Endothelial cell of umbilical vein (primary cell): ENCODE measurements around the gene DNAJB12. TPM values are rescaled to one million over a fixed set of nuclear protein-coding genes. Genes with fewer than 3 reads are reported as not detected.

Experiments used
- BruUV-seq: library from RNA; stranded (reverse); fragments of 400-500 nt; replicated peaks from 2 replicates; lab custom pipeline; 2021; lab: Mats Ljungman, UMichigan
- CTCF ChIA-PET: fragments of 300-600, 350-600 bp; sonication (Branson Sonifier 250); formaldehyde crosslinking; loops from one replicate; lab custom pipeline; 2021; ENCODE audit warnings: antibody characterized with exemption, inconsistent platforms; lab: Charles Lee
- POLR2A ChIA-PET: fragments of 300-600, 350-600 bp; sonication (Branson Sonifier 250); formaldehyde crosslinking; loops from one replicate; lab custom pipeline; 2021; ENCODE audit warnings: antibody characterized with exemption, inconsistent platforms; lab: Charles Lee
- DNase-seq: peaks from one replicate; pipeline ENCODE4 v3.0.0-alpha.2; 2011; ENCODE audit warnings: low read depth, low spot score
- FAIRE-seq: peaks from 2 replicates; lab custom pipeline; 2011; peaks lifted over from hg19 to GRCh38; lab: Jason Lieb, UNC
- H2AFZ ChIP-seq: 2 replicates; pipeline ENCODE4 v1.6.0; 2012; ENCODE audit warnings: low read depth, low read length, control low read depth, inconsistent platforms
- H3K27ac ChIP-seq: 2 replicates; pipeline ENCODE4 v1.5.1; 2011; ENCODE audit warnings: low read depth, mild to moderate bottlenecking, control low read depth, low read length, moderate library complexity; ENCODE audit not compliant: insufficient read depth
- H3K27me3 ChIP-seq, 2 experiments: 2 replicates each; pipeline versions ENCODE4 v1.6.0 to v1.6.1; 2011; ENCODE audit warnings: low read length in 2 of 2, mixed read lengths in 1 of 2; ENCODE audit not compliant: control insufficient read depth in 2 of 2, insufficient read depth in 2 of 2
- H3K36me3 ChIP-seq, 2 experiments: 2 replicates in 1 of 2; 3 replicates in 1 of 2; pipeline ENCODE4 v1.5.1; 2011; ENCODE audit warnings: low read length in 2 of 2, mild to moderate bottlenecking in 1 of 2, moderate library complexity in 1 of 2; ENCODE audit not compliant: control insufficient read depth in 2 of 2, insufficient read depth in 2 of 2; ENCODE audit errors: extremely low read depth in 1 of 2
- H3K4me1 ChIP-seq: 3 replicates; pipeline ENCODE4 v1.5.1; 2011; ENCODE audit warnings: mild to moderate bottlenecking, low read length; ENCODE audit not compliant: control insufficient read depth, insufficient read depth; ENCODE audit errors: extremely low read depth
- H3K4me2 ChIP-seq: 2 replicates; pipeline ENCODE4 v1.6.1; 2011; ENCODE audit warnings: low read length, control low read depth, mixed read lengths; ENCODE audit not compliant: insufficient read depth
- H3K4me3 ChIP-seq, 3 experiments: fragments of 200-600 bp in 1 of 3; sonication (generic), shearing (Covaris generic) in 1 of 3; replicated peaks in 1 of 3; 2 replicates each; pipeline ENCODE4 v1.5.1; 2011 to 2016; ENCODE audit warnings: control low read depth in 3 of 3, low read length in 3 of 3, mild to moderate bottlenecking in 2 of 3, inconsistent platforms in 1 of 3, low read depth in 1 of 3, moderate library complexity in 1 of 3; ENCODE audit not compliant: insufficient read depth in 1 of 3
- H3K79me2 ChIP-seq: 2 replicates; pipeline ENCODE4 v1.6.0; 2012; ENCODE audit warnings: low read length, inconsistent platforms; ENCODE audit not compliant: control insufficient read depth, insufficient read depth
- H3K9ac ChIP-seq: replicated peaks from 2 replicates; pipeline ENCODE3; 2011; ENCODE audit warnings: low read length, control low read depth; ENCODE audit not compliant: insufficient read depth; ENCODE audit errors: extremely low read depth
- H3K9me1 ChIP-seq: replicated peaks from 3 replicates; pipeline ENCODE4 v1.6.0; 2011; ENCODE audit warnings: mild to moderate bottlenecking, low read length; ENCODE audit not compliant: control insufficient read depth, insufficient read depth; ENCODE audit errors: extremely low read depth
- H3K9me3 ChIP-seq: replicated peaks from 2 replicates; pipeline ENCODE4 v1.5.1; 2012; ENCODE audit warnings: low read length, inconsistent platforms; ENCODE audit not compliant: control insufficient read depth, insufficient read depth
- H4K20me1 ChIP-seq: replicated peaks from 2 replicates; pipeline ENCODE3; 2011; ENCODE audit warnings: mild to moderate bottlenecking, low read length; ENCODE audit not compliant: control insufficient read depth, insufficient read depth; ENCODE audit errors: extremely low read depth
- FOS ChIP-seq: IDR thresholded peaks from 2 replicates; pipeline ENCODE4 v1.6.1; 2011; ENCODE audit warnings: mild to moderate bottlenecking, low read length, moderate library complexity, borderline replicate concordance; ENCODE audit not compliant: insufficient read depth
- JUN ChIP-seq: IDR thresholded peaks from 2 replicates; pipeline ENCODE4 v1.6.1; 2011; ENCODE audit warnings: borderline replicate concordance, low read depth; ENCODE audit not compliant: insufficient read length, insufficient read depth
- POLR2AphosphoS5 ChIP-seq: IDR thresholded peaks from 2 replicates; pipeline ENCODE4 v1.6.1; 2012; ENCODE audit warnings: low read depth, mild to moderate bottlenecking, control low read depth, low read length, moderate library complexity; ENCODE audit not compliant: insufficient read depth
- dilution Hi-C: fragments of 300-500 bp; cut with MboI; formaldehyde crosslinking; loops from one replicate; pipeline ENCODE4 v1.15.0; 2019; ENCODE audit warnings: low sequenced_read_pairs; ENCODE audit not compliant: extremely low pct_ligation_motif_present
- intact Hi-C: fragments of 100-400 bp; cut with micrococcal nuclease; formaldehyde crosslinking; loops from one replicate; pipeline ENCODE4 v1.10.0; 2022
- polyA plus RNA-seq, 4 experiments: library from polyadenylated mRNA; depleted of rRNA in 3 of 4; stranded (reverse) in 3 of 4; unstranded in 1 of 4; fragments of >200 nt; gene quantifications; 2 replicates each; pipeline versions ENCODE4 v1.2.1 to v1.2.3, GENCODE V29; 2011 to 2012; ENCODE audit warnings: missing spikeins in 1 of 4
- total RNA-seq: library from RNA; stranded (reverse); gene quantifications from 2 replicates; pipeline ENCODE4 v1.2.3, GENCODE V29; 2021
- TF ChIP-seq, protein P1 (sequence below): IDR thresholded peaks from 2 replicates; pipeline ENCODE4 v1.6.1; 2011; ENCODE audit not compliant: insufficient read depth, insufficient read length
- TF ChIP-seq, protein P2 (sequence below), 2 donors: IDR thresholded peaks; 1 replicate in 1 of 2; 2 replicates in 1 of 2; pipeline ENCODE4 v1.5.1; 2011; ENCODE audit warnings: low read length in 2 of 2, mild to moderate bottlenecking in 2 of 2, moderate library complexity in 2 of 2, control low read depth in 1 of 2, inconsistent platforms in 1 of 2, low read depth in 1 of 2; ENCODE audit not compliant: insufficient read depth in 1 of 2; ENCODE audit errors: extremely low read depth in 1 of 2

DNAJB12 gene
- total and polyA plus RNA-seq, 2 donors (not counting 3 experiments of a cell fraction or from before 2014, with no cell fraction given), result 27.2 to 44.2 TPM

DNA sequence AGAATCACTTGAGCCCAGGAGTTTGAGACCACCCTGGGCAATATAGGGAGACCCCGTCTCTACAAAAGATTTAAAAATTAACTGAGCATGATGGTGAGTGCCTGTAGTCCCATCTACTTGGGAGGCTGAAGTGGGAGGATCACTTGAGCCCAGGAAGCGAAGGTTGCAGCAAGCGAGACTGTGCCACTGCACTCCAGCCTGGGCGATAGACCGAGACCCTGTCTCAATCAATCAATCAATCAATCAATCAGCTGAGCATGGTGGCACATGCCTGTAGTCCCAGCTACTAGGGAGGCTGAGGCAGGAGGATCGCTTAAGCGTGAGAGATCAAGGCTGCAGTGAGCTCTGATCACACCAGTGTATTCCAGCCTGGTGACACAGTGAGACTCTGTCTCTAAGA is 40.5 kb downstream of the DNAJB12 start:
- TF ChIP-seq, protein P1, sequence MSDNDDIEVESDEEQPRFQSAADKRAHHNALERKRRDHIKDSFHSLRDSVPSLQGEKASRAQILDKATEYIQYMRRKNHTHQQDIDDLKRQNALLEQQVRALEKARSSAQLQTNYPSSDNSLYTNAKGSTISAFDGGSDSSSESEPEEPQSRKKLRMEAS, result no peak
- TF ChIP-seq JUN (no peak), FOS (no peak), POLR2AphosphoS5 (no peak)
- TF ChIP-seq, protein P2, sequence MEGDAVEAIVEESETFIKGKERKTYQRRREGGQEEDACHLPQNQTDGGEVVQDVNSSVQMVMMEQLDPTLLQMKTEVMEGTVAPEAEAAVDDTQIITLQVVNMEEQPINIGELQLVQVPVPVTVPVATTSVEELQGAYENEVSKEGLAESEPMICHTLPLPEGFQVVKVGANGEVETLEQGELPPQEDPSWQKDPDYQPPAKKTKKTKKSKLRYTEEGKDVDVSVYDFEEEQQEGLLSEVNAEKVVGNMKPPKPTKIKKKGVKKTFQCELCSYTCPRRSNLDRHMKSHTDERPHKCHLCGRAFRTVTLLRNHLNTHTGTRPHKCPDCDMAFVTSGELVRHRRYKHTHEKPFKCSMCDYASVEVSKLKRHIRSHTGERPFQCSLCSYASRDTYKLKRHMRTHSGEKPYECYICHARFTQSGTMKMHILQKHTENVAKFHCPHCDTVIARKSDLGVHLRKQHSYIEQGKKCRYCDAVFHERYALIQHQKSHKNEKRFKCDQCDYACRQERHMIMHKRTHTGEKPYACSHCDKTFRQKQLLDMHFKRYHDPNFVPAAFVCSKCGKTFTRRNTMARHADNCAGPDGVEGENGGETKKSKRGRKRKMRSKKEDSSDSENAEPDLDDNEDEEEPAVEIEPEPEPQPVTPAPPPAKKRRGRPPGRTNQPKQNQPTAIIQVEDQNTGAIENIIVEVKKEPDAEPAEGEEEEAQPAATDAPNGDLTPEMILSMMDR (IDR thresholded peaks at IDR 0.05; ENCODE audit: extremely low read depth in 1 of 2, insufficient read depth in 1 of 2, low read depth in 1 of 2, low read length in 2 of 2), result no peak
- no peaks in the 10 kb centered on the region for H3K27me3 ChIP-seq
- H3K79me2 ChIP-seq, result no peaks in the 10 kb centered on the region
- H3K27ac ChIP-seq, result no peak overlapping the region
- no peaks in the 10 kb centered on the region for H4K20me1 ChIP-seq
- peaks cover 45% of the 10 kb centered on the region for H3K4me1 ChIP-seq
- BruUV-seq, result no TSS peak
- H3K9me3 ChIP-seq, result no peaks in the 10 kb centered on the region
- POLR2A ChIA-PET, result interaction anchor here (0.6 to 1.5 kb wide), 3 partner anchors 17 to 723 kb away, joined by 3 to 5 read pairs (median 5); no protein-coding TSS in a partner anchor
- CTCF ChIA-PET, result interaction anchor here (1.1 to 1.6 kb wide), 4 partner anchors 15 to 39 kb away, joined by 3 to 4 read pairs (median 4); no protein-coding TSS in a partner anchor
- H3K4me3 ChIP-seq, result no peak overlapping the region
- DNase-seq, result no peak
- intact Hi-C loops (no loop called here), dilution Hi-C loops (no loop called here)
- H3K4me2 ChIP-seq, result no peak overlapping the region
- no peak for FAIRE-seq
- H3K36me3 ChIP-seq, result no peaks in the 10 kb centered on the region
- no peak overlapping the region for H3K9ac ChIP-seq
- H2AFZ ChIP-seq, result no peak overlapping the region
- H3K9me1 ChIP-seq, result no peaks in the 10 kb centered on the region
